NCI-H2227 (cell line): ENCODE results near the gene ADCY5.

Experiments
- DNase-seq: peaks from one replicate; lab custom pipeline; 2025; ENCODE audit not compliant: unreplicated experiment; lab: John Stamatoyannopoulos, UW

The ADCY5 gene

GRCh38 chr3:123431007-123431657, 17.8 kb downstream of the ADCY5 start:
- no peak for DNase-seq

GRCh38 chr3:123430266-123430665, 18.6 kb downstream of the ADCY5 start:
- DNase-seq: no peak

- DNase-seq: no peak
Observed at GRCh38 chr3:123429362-123430125, 19.3 kb downstream of the ADCY5 start.

GRCh38 chr3:123424999-123425712, 23.7 kb downstream of the ADCY5 start:
- DNase-seq: no peak

GRCh38 chr3:123424321-123424998, 24.4 kb downstream of the ADCY5 start:
- no peak for DNase-seq

GRCh38 chr3:123423806-123424205, 25.1 kb downstream of the ADCY5 start:
- no peak for DNase-seq

- no peak for DNase-seq
Observed at GRCh38 chr3:123423031-123423430, 25.9 kb downstream of the ADCY5 start.

- no peak for DNase-seq
Observed at GRCh38 chr3:123422457-123422856, 26.4 kb downstream of the ADCY5 start.

GRCh38 chr3:123421353-123422174, 27.3 kb downstream of the ADCY5 start:
- peak; percentile 55 for DNase-seq

- DNase-seq: no peak
Observed at GRCh38 chr3:123420416-123420968, 28.4 kb downstream of the ADCY5 start.

- DNase-seq: no peak
Observed at GRCh38 chr3:123419850-123420297, 29.0 kb downstream of the ADCY5 start.

GRCh38 chr3:123419181-123419849, 29.6 kb downstream of the ADCY5 start:
- DNase-seq: no peak

GRCh38 chr3:123416647-123417046, 32.2 kb downstream of the ADCY5 start:
- no peak for DNase-seq

- no peak for DNase-seq
Observed at GRCh38 chr3:123416173-123416572, 32.7 kb downstream of the ADCY5 start.

GRCh38 chr3:123414973-123415775, 33.7 kb downstream of the ADCY5 start:
- no peak for DNase-seq

GRCh38 chr3:123412811-123413604, 35.9 kb downstream of the ADCY5 start:
- DNase-seq: no peak

GRCh38 chr3:123412076-123412475, 36.8 kb downstream of the ADCY5 start:
- no peak for DNase-seq
